Measurements from ENCODE around the gene TMEM147. TPM values are rescaled to one million over a fixed set of nuclear protein-coding genes. Genes with fewer than 3 reads are reported as not detected.
"Not testable (repeated sequence)": the region's sequence is repeated elsewhere in the genome, so short reads cannot be mapped to it uniquely, and the experiment has no call there.

The TMEM147 gene
- polyA plus RNA-seq, 2 of the 4 experiments (the other 2 are of a cell fraction), result 282 to 335 TPM

- no peak for TF ChIP-seq RAD21 (conservative IDR thresholded peaks at IDR 0.05 in 1 of 2, IDR thresholded peaks at IDR 0.05 in 1 of 2)
- TF ChIP-seq ESRRA (IDR thresholded peaks at IDR 0.05; ENCODE audit: borderline replicate concordance, low read length), result no peak
Measured at GRCh38 chr19:35590875-35591274, 45.4 kb downstream of the TMEM147 start (continued).

GRCh38 chr19:35592226-35592625 is 46.8 kb downstream of the TMEM147 start:
- WGBS (ENCODE audit: missing lambda C conversion rate), result 37% methylated on average over 8 of the region's 8 CpGs
- ChIA-PET CTCF (interaction anchor here (0.6 to 2.1 kb wide), 16 partner anchors 10 to 591 kb away, joined by 3 to 14 read pairs (median 4); partner anchors contain the start of gene HAUS5), POLR2A (no interaction called here)
- Histone ChIP-seq H3K27ac (no peak overlapping the region), H3K4me1 (no peaks in the 10 kb centered on the region), H3K9me3 (no peaks in the 10 kb centered on the region), H3K4me2 (no peak overlapping the region), H3K4me3 (no peak overlapping the region)
- FAIRE-seq (peak; percentile 98), DNase-seq (ENCODE audit: low read depth in 1 of 2, low spot score in 1 of 2) (peak; percentile 62 to 82), ATAC-seq (no peak; a peak in 1 of 6 replicates)
- TF ChIP-seq CTCF (IDR thresholded peaks at IDR 0.05), result peak; percentile 50
- TF ChIP-seq SMC3 (IDR thresholded peaks at IDR 0.05), result 0 out of 3 replicates have a peak, but pooled peaks have one; percentile 21
- TF ChIP-seq RAD21 (conservative IDR thresholded peaks at IDR 0.05 in 1 of 2, IDR thresholded peaks at IDR 0.05 in 1 of 2), result peak; percentile 51 to 61
- TF ChIP-seq JUNB (IDR thresholded peaks at IDR 0.05), result no peak
- TF ChIP-seq ZFP36 (IDR thresholded peaks at IDR 0.05; ENCODE audit: borderline replicate concordance, partially characterized antibody), result no peak

GRCh38 chr19:35595026-35595425 is 49.6 kb downstream of the TMEM147 start:
- H3K9me3 ChIP-seq; H3K4me2 ChIP-seq; H3K4me1 ChIP-seq; DNase-seq (ENCODE audit: low read depth in 1 of 2, low spot score in 1 of 2); FAIRE-seq; ATAC-seq; H3K4me3 ChIP-seq; H3K27ac ChIP-seq; POLR2A ChIA-PET: not testable (repeated sequence)
- WGBS (ENCODE audit: missing lambda C conversion rate), result 49% methylated on average over 3 of the region's 3 CpGs
- CTCF ChIA-PET, result interaction anchor here (0.6 to 0.8 kb wide), 2 partner anchors 11 to 231 kb away, joined by 3 read pairs; no protein-coding TSS in a partner anchor

GRCh38 chr19:35595928-35596327 is 50.5 kb downstream of the TMEM147 start:
- ChIA-PET CTCF (interaction anchor here (1.6 to 1.8 kb wide), 2 partner anchors 21 to 85 kb away, joined by 4 to 6 read pairs; no protein-coding TSS in a partner anchor), POLR2A (no interaction called here)
- no peak for TF ChIP-seq HDAC2 (IDR thresholded peaks at IDR 0.05)
- no peak for TF ChIP-seq HOXB5 (CRISPR knock-in tag; IDR thresholded peaks at IDR 0.05)
- no peak for TF ChIP-seq MAFK (IDR thresholded peaks at IDR 0.05; ENCODE audit: partially characterized antibody)
- TF ChIP-seq JUNB (IDR thresholded peaks at IDR 0.05), result no peak
- no peak for TF ChIP-seq RCOR1 (IDR thresholded peaks at IDR 0.05; ENCODE audit: low read depth, low read length)
- TF ChIP-seq NPAS2 (CRISPR knock-in tag; IDR thresholded peaks at IDR 0.05; ENCODE audit: borderline replicate concordance), result no peak
- TF ChIP-seq RNF2 (IDR thresholded peaks at IDR 0.05; ENCODE audit: borderline replicate concordance, low read depth), result no peak
- TF ChIP-seq ESRRA (IDR thresholded peaks at IDR 0.05; ENCODE audit: borderline replicate concordance, low read length), result no peak
- no peak for TF ChIP-seq MAZ (IDR thresholded peaks at IDR 0.05; ENCODE audit: borderline replicate concordance, low read depth, low read length)
- no peak for TF ChIP-seq HOXA7 (CRISPR knock-in tag; IDR thresholded peaks at IDR 0.05)
- no peak for TF ChIP-seq E2F6 (IDR thresholded peaks at IDR 0.05; ENCODE audit: borderline replicate concordance, low read depth)
- no peak for TF ChIP-seq CBX2 (IDR thresholded peaks at IDR 0.05; ENCODE audit: borderline replicate concordance, low read depth)
- no peak for TF ChIP-seq PBX3 (IDR thresholded peaks at IDR 0.05)
- no peak for TF ChIP-seq ATOH8 (CRISPR knock-in tag; IDR thresholded peaks at IDR 0.05; ENCODE audit: low read depth)

More at GRCh38 chr19:35595928-35596327, 50.5 kb downstream of the TMEM147 start:
- no peak for DNase-seq (ENCODE audit: low read depth in 1 of 2, low spot score in 1 of 2)
- no peak for ATAC-seq
- Histone ChIP-seq H3K4me3 (no peak overlapping the region), H3K27ac (no peak overlapping the region), H3K9me3 (no peaks in the 10 kb centered on the region), H3K4me2 (no peak overlapping the region), H3K4me1 (no peaks in the 10 kb centered on the region)
- 96% methylated on average over 1 of the region's 1 CpG for WGBS (ENCODE audit: missing lambda C conversion rate)
- no peak for FAIRE-seq
